Body of pancreas (tissue), 4 donors: ENCODE data around the gene MPP3. TPM values are rescaled to one million over a fixed set of nuclear protein-coding genes. Genes with fewer than 3 reads are reported as not detected.

ENCODE experiments used
- ATAC-seq: fragments of 150-250 bp; one replicate; pipeline ENCODE4 v1.9.1; 2016
- DNase-seq, 4 donors: peaks; one replicate each; pipeline ENCODE4 v3.0.0-alpha.2; 2019
- H3K27ac ChIP-seq, 4 donors: fragments of 200-600 bp; sonication (generic); 1 replicate in 3 of 4; 2 replicates in 1 of 4; pipeline versions ENCODE4 v1.5.1 to v1.6.1; 2016 to 2019; ENCODE audit warnings: mild to moderate bottlenecking in 1 of 4, mixed read lengths in 1 of 4, moderate library complexity in 1 of 4
- H3K27me3 ChIP-seq, 2 donors: fragments of 200-600 bp; sonication (generic); one replicate each; pipeline ENCODE4 v1.6.0; 2016; ENCODE audit warnings: mild to moderate bottlenecking in 1 of 2
- H3K36me3 ChIP-seq, 2 donors: fragments of 200-600 bp; sonication (generic); replicated peaks in 1 of 2; 2 replicates each; pipeline ENCODE4 v1.5.1; 2016; ENCODE audit warnings: low read depth in 2 of 2; ENCODE audit not compliant: insufficient read depth in 1 of 2
- H3K4me1 ChIP-seq: fragments of 200-600 bp; sonication (generic); one replicate; pipeline ENCODE4 v1.6.0; 2016
- H3K4me3 ChIP-seq, 2 donors: fragments of 200-600 bp; sonication (generic); 1 replicate in 1 of 2; 2 replicates in 1 of 2; pipeline ENCODE4 v1.5.1; 2016 to 2019
- H3K9me3 ChIP-seq, 3 donors: fragments of 200-600 bp; sonication (generic); 1 replicate in 2 of 3; 2 replicates in 1 of 3; pipeline ENCODE4 v1.5.1; 2016
- CTCF ChIP-seq, 7 experiments: fragments of 450-650 bp in 4 of 7; fragments of 200-600 bp in 3 of 7; sonication (generic) in 3 of 7; IDR thresholded peaks; one replicate each; pipeline ENCODE4 v1.5.1; 2016 to 2019; ENCODE audit warnings: antibody characterized with exemption in 7 of 7
- POLR2A ChIP-seq, 3 donors: fragments of 450-650 bp; IDR thresholded peaks; one replicate each; pipeline ENCODE4 v1.6.1; 2016; ENCODE audit warnings: antibody characterized with exemption in 3 of 3, mild to moderate bottlenecking in 2 of 3
- WGBS, 2 donors: methylation state at CpG; one replicate each; pipeline ENCODE4 v1.1.5; 2017; 5-methylcytosine and 5-hydroxymethylcytosine counted together
- intact Hi-C: fragments of 100-400 bp; cut with DNase I; formaldehyde crosslinking; loops from one replicate; pipeline ENCODE4 v1.15.1; 2023
- total RNA-seq, 2 donors: library from RNA; depleted of rRNA; stranded (reverse); fragments of >200 nt; gene quantifications; one replicate each; pipeline ENCODE4 v1.1.0, GENCODE V29; 2016

Gene MPP3
- total RNA-seq, 2 donors from 2014 or later: 20.2 to 22.4 TPM

- DNase-seq (no peak), ATAC-seq (no peak)
- Histone ChIP-seq H3K9me3 (no peaks in the 10 kb centered on the region), H3K4me1 (peaks cover 3% of the 10 kb centered on the region), H3K27ac (no peak overlapping the region), H3K27me3 (no peaks in the 10 kb centered on the region), H3K36me3 (peaks cover 0 to 9% of the 10 kb centered on the region in 2 donors), H3K4me3 (no peak overlapping the region)
- TF ChIP-seq CTCF (IDR thresholded peaks at IDR 0.05) (no peak), POLR2A (IDR thresholded peaks at IDR 0.05) (no peak)
- intact Hi-C loops: no loop called here
- WGBS, 2 donors: 73 to 75% methylated on average over 6 of the region's 6 CpGs
Measured at GRCh38 chr17:43767053-43767712, 65.8 kb downstream of the MPP3 start.

GRCh38 chr17:43766413-43767052 lies 66.4 kb downstream of the MPP3 start:
- no peaks in the 10 kb centered on the region for H3K9me3 ChIP-seq
- no peak for ATAC-seq
- intact Hi-C loops: no loop called here
- TF ChIP-seq POLR2A (IDR thresholded peaks at IDR 0.05): no peak
- TF ChIP-seq CTCF (IDR thresholded peaks at IDR 0.05): peak; percentile 60 to 88 (median 68)
- no peak overlapping the region for H3K27ac ChIP-seq
- H3K4me3 ChIP-seq: no peak overlapping the region
- no peaks in the 10 kb centered on the region for H3K27me3 ChIP-seq
- no peaks in the 10 kb centered on the region for H3K4me1 ChIP-seq
- peaks cover 0 to 9% of the 10 kb centered on the region in 2 donors for H3K36me3 ChIP-seq
- 46 to 49% methylated on average over 7 of the region's 7 CpGs for WGBS, 2 donors
- DNase-seq: peak; percentile 55 to 75 (median 65)

GRCh38 chr17:43760254-43760852 lies 72.6 kb downstream of the MPP3 start:
- no peaks in the 10 kb centered on the region for H3K36me3 ChIP-seq
- H3K27me3 ChIP-seq: peaks cover 0 to 7% of the 10 kb centered on the region in 2 donors
- no peak overlapping the region for H3K4me3 ChIP-seq
- DNase-seq: peak; percentile 95 to 98 (median 96)
- H3K4me1 ChIP-seq: peaks cover 4% of the 10 kb centered on the region
- intact Hi-C loops: no loop called here
- ATAC-seq: peak; percentile 97
- 3 to 4% methylated on average over 10 of the region's 10 CpGs for WGBS, 2 donors
- no peaks in the 10 kb centered on the region for H3K9me3 ChIP-seq
- no peak overlapping the region for H3K27ac ChIP-seq
- peak in 1 of 3 donors; percentile 18 for TF ChIP-seq POLR2A (IDR thresholded peaks at IDR 0.05)
- peak; percentile 92 to 100 (median 99) for TF ChIP-seq CTCF (IDR thresholded peaks at IDR 0.05)

GRCh38 chr17:43759836-43760235 lies 73.1 kb downstream of the MPP3 start:
- no peak overlapping the region for H3K4me3 ChIP-seq
- TF ChIP-seq CTCF (IDR thresholded peaks at IDR 0.05) (no peak), POLR2A (IDR thresholded peaks at IDR 0.05) (no peak)
- H3K27ac ChIP-seq: no peak overlapping the region
- DNase-seq (no peak), ATAC-seq (no peak)
- peaks cover 9% of the 10 kb centered on the region for H3K4me1 ChIP-seq
- H3K9me3 ChIP-seq: no peaks in the 10 kb centered on the region
- H3K27me3 ChIP-seq: peaks cover 0 to 9% of the 10 kb centered on the region in 2 donors
- H3K36me3 ChIP-seq: no peaks in the 10 kb centered on the region
- intact Hi-C loops: loop anchor here (2.0 to 10.0 kb wide), 2 partner anchors 67 to 175 kb away; no protein-coding TSS in a partner anchor
- WGBS, 2 donors: 50 to 57% methylated on average over 7 of the region's 7 CpGs
